HG02943 (cell line): Measurements from ENCODE around the gene ULK4.
"Not testable (repeated sequence)": the region's sequence is repeated elsewhere in the genome, so short reads cannot be mapped to it uniquely, and the experiment has no call there.

ENCODE experiments used
- ATAC-seq: cut with Tn5 transposase; IDR thresholded peaks from one replicate; pipeline ENCODE4 v1.9.1; 2021; ENCODE audit warnings: mild to moderate bottlenecking, low read depth, moderate library complexity; ENCODE audit not compliant: unreplicated experiment

ULK4 gene

DNA sequence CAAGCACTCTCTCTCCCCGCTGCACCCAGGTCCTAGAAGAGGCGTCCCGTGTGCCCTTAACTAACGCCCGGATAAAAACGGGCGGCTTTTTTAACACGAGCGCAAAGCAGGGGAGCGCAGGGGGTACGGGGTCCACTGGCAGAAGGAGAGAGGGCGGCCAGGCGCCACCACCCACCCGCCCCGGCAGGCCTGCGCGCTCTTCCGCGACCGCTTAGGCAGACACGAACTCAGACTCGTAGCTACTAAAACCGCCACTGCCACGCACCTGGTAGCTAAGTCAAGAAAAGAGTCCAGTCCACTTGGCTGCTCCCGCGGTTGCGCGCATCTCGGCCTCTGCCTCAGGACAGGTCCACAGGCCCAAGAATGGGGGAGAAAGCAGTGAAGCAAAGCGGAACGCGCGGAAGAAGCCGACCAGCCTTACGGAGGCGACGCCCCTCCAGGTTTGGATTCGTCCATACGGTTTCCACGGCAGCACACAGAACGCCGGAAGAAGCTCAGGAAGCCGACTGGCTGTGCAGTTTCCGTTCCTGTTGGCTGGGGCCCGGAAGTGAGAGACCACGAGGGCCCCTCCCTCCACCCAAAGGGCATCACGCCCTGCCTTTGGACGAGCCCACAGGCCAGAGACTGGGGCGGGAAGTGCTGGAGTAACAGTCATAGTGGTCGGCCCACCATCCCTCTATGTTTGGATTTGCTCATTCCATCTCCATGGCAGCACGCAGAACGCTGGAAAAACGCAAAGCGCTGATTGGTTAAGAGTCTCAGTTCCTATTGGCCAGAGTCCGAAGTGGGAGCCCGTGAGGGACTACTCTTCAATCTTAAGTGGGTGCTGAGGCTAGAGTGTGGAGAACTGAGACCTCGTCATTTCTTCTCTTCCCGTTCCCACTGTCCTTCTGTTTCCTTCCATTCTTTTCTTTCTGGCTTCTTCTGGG lies at the start of gene ULK4:
TSS of gene ULK4 (minus strand) at position 353 of the 929 bp plus-strand sequence. CDS start 7,344 bp downstream, outside the sequence.
- peak; percentile 95 for ATAC-seq

DNA sequence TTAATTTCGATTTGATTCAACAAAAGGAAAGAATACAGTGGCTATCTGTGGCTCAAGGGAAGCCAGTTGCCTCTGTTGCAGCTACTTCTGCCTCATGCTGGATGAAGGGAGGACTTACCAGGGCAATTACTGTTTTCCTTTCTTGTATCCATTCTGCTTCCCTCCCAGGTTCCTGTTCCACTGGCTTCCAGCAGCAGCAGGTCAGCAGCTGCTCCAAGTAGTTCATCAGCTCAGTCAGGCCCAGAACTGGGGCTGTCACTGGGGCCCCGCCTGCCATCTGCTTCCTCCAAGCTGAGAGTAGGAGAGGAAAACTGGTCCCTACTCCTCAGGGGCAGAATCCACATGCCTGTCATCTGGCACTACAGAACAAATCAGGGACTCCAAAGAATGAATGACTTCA lies 48.6 kb upstream of the ULK4 start:
- ATAC-seq: no peak

DNA sequence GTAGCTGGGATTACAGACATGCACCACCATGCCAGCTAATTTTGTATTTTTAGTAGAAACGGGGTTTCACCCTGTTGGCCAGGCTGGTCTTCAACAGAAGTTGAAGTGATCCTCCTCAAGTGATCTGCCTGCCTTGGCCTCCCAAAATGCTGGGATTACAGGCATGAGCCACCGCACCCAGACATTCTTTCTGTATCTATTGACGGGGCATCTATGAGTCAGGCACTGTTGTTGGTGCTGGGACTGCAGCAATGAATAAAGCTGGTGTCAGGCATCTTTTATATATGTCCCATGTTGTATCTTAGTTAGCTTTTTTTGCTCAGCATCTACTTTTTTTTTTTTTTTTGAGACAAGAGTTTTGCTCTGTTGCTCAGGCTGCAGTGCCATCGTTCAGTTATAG lies 47.6 kb upstream of the ULK4 start:
- no peak for ATAC-seq

DNA sequence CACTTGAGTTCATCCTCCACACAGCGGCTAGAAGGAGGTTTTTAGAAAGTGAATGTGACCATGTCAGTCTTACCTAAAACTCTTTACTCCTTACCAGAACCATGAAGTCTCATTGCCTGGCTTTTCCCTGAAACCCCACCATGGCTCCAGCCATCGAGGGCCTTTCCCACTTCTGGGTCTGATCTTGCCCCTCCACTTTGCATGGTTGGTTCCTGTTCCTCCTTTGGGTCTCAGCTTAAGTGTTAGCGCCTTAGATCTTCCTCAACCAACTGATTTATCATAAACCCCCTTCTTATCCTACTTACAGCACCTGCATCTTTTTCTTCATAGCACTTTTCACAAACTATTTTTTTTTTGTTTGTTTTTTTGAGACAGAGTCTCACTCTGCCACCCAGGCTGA lies 45.9 kb upstream of the ULK4 start:
- ATAC-seq: no peak

DNA sequence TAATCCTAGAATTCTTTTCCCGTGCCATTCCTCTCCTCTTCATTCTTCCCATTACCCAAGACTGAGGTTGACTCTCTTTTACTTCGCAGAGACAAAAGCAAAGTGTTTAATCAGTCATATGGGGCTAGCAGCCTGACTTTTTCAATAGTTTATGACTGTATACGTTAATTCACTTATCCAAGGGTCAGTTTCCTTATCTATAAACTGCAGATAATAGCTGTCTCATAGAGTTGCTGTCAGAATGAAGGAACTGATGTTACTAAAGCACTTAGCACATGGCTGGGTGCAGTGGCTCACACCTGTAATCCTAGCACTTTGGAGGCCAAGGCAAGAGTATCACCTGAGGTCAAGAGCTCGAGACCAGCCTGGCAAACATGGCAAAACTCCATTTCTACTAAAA lies 43.5 kb upstream of the ULK4 start:
- ATAC-seq: no peak

DNA sequence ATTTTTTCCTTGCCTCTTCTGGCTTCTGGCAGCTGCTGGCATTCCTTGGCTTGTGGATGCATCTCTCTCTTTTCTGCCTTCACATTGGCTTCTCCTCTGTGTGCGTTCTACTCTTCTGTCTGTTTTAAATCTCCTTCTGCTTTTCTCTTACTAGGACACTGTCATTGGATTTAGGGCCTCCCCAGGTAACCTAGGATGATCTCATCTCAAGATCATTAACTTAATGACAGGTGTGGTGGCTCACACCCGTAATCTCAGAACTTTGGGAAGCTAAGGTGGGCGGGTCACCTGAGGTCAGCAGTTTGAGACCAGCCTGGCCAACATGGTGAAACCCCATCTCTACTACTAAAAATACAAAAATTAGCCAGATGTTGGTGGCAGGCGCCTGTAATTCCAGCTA lies 40.9 kb upstream of the ULK4 start:
- no peak for ATAC-seq

DNA sequence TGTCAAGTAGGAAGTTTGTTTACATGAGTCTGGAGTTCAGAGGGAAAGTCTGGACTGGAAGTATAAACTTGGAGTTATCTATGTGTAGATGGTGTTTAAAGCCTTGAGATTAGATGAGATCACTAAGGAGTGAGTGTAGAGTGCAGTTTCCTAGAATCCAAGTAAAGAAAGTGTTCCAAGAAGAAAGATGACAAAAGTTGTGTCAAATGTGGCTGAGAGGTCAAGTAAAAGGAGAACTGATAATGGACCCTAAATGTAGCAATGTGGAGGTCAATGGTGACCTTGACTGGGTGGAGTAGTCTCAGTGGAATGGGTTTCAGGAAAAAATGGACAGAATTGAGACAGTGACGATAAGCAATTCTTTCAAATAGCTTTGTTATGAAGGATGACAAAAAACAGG lies 39.9 kb upstream of the ULK4 start:
- ATAC-seq: no peak

DNA sequence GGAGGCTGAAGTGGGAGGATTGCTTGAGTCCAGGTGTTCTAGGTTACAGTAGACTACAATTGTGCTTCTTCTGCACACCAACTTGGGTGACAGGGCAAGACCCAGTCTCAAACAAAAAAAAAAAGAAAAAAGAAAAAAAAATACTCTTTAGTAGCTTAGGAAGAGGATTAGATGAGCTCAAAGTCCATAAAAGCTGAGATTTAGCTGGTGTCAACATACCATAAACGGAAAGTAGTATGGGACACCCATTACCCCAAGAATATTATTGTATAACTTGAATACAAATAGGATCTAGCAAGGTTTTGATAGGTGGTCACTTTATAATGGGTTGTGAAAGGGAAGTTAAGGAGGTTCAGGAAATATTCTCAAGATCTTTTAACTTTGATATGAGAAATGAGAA lies 38.0 kb upstream of the ULK4 start:
- ATAC-seq: no peak

DNA sequence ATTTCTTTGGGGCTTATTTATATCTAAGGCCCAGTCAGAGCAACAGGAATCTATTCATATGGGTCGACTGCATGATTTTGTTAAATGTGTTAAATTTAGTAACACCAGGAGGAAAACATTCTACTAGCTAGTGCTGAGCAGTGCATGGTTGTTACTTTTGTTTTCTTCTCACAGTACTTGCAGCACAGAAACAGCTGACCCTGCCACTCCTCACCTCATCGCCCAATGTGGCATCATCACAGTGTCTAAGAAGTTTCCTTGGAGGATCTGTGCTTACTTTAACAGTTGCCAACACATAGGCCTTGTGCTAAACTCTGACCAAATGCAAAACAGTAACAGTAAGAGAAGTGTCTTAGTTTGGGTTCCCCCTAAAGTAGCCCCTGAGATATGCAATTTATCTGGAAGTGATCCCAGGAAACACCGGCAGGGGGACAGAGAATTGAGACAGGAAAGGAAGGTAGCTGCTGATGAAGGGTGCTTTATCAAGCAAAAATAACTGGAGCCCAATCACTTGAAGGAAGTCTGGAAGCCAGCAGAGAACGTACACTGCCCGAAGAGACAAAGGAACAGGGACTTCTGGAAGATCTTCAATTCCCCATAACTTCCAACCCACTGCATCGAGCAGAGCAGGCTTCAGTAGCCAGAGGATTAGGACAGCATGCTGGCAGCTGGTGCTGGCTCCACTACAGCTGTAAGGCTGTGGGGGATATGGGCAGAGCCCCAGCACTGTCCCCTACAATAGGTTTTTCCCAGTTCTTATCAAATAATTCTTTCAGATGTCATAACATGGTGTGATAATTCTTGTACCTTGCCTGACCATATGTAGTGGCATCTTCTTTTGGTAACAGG lies 36.0 kb upstream of the ULK4 start:
- no peak for ATAC-seq

DNA sequence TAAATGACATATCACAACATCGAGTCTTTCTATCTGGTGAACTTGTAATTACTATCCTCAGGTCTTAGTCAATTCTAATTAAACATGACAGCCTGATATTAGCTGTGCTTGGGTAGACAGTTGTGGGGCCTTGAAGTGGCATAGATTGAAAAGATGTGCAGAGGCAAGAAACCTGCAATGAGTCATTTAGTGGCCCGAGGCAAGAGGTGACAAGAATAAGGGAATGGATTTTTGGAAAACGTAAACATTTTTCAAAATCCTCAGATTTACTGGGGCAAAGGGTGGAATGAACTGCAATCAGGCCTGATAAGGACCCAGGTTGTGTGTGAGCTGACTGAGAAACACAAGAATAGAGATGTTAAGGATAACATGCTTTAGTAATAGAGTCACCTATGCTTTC lies 29.5 kb upstream of the ULK4 start:
- ATAC-seq: no peak

DNA sequence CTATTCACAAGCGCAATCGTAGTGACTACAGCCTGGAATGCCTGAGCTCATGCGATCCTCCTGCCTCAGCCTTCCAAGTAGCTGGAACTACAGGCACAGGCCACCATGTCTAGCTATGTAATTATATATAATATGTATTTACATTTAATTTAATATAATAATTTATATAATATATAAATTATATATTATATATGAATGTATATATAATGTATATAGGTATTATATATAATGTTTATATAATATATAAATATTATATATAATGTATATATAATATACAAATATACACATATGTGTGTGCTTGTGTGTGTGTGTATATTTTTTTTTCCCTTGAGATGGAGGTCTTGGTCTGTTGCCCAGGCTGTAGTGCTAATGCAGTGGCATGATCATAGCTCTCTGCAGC lies 27.6 kb upstream of the ULK4 start:
- ATAC-seq: no peak

DNA sequence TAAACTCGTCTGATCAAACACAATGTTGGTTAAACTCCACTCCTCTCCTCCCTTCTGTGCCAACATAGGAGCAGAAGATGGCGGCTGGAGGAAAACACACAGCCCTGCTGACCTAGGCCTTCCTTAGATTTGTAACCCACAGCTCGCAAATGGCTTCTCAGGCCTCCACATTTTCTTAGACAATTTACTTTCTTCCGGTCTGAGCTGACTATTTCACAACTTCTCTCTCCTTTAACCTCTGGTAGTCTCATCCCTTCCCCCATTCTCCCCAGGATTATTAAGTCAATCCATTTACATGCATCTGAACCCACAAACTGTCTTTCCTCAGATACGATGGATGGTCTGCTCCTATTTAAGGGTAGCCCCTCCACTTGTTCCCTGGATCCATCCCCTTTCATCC lies 25.7 kb upstream of the ULK4 start:
- no peak for ATAC-seq

DNA sequence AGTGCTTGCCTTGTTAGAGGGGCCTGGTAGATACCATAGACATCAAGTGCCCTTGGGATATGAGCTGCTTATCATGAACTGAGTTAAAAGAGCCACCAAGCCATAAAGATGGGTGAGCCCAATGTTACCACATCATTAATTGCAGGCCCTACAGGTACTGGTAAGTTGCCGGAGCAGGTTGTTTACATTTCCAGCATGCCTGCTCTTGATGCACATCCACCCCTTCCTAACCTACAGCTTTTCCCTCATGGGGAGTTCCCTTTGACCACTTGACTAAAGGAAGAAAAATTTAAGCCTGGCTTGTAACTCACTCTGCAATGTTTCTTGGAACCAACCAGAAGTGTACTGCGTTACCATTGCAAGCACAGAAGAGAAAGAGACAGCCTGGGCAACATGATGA lies 24.7 kb upstream of the ULK4 start:
- no peak for ATAC-seq

DNA sequence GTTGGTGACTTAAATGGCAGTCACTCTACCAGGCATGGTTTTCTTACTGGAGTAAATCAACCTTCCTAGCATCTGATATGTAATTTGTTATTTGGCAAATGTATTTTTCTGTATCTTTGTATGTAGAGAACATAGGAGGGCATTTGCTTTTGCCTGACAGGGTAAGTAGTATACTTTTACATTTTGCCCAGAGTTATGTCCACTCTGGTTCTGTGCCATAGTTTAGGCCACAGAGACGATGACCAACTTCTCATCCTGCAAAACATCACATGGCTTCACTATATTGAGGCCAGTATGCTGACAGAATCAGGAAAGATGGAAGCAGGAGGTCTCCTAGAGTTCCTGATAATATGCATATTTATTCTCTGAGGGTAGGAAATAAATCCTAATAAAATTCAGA lies 23.1 kb upstream of the ULK4 start:
- no peak for ATAC-seq

DNA sequence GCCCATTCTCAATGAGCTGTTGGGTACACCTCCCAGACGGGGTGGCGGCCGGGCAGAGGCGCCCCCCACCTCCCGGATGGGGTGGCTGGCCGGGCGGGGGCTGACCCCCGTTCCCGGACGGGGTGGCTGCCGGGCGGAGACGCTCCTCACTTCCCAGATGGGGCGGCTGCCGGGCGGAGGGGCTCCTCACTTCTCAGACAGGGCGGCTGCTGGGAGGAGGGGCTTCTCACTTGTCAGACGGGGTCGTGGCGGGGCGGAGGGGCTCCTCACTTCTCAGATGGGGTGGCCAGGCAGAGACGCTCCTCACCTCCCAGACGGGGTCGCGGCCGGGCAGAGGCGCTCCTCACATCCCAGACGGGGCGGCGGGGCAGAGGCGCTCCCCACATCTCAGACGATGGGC lies 21.2 kb upstream of the ULK4 start:
- not testable (repeated sequence) for ATAC-seq

DNA sequence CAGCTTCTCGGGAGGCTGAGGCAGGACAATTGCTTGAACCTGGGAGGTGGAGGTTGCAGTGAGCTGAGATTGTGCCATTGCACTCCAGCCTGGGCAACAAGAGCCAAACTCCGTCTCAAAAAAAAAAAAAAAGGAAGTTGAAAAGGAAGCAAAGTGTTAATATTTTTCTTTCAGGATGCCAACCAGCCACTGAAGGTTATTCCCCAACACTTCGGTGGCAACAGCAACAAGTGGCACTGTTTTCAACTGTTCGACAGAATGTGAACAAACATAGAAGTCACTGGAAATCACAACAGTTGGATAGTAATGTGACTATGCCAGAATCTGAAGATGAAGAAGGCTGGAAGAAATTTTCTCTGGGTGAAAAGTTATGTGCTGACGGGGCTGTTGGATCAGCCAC lies 15.5 kb upstream of the ULK4 start:
- ATAC-seq: not testable (repeated sequence)

DNA sequence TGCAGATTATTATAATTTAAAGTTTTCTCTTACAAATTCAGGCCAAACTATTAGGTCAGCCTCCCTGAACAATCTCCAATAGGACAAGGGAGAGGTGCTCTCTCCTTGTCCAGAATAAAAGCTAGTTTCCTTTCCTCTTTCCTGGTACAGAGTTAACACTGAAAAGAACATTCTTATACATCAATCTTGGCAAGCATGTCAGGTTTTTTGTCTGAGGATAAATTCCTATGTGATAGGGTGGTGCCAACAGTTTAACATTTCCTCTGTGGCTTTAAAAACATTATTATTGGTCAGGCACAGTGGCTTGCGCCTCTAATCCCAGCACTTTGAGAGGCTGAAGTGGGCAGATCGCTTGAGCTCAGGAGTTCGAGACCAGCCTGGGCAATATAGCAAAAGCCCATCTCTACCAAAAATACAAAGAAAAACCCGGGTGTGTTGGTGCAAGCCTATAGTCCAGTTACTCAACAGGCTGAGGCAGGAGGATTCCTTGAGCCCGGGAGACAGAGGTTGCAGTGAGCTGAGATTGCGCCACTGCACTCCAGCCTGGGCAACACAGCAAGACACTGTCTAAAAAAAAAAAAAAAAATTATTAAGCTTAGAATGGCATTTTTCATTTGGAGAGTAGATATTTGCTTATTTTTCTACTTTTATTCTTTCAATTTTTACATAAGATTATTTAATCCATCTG lies 13.7 kb upstream of the ULK4 start:
- no peak for ATAC-seq

DNA sequence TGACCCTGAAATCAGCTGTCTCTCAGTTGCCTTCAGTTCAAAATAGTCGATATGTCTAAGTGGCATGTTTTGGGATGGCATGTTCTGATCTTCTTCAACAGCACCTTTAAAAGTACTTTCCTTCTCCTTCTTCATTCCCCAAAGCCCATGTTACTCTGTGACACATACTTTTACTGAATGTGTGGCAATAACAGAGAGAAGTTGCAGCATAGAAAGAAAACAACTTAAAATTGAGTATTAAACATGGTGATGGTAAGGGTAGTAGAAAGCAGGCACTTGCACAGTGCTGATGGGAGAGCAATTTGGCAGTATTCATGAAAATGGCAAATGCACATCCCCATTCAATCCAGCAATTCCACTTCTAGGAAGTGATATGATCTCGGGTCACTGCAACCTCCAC lies 12.3 kb upstream of the ULK4 start:
- ATAC-seq: no peak

DNA sequence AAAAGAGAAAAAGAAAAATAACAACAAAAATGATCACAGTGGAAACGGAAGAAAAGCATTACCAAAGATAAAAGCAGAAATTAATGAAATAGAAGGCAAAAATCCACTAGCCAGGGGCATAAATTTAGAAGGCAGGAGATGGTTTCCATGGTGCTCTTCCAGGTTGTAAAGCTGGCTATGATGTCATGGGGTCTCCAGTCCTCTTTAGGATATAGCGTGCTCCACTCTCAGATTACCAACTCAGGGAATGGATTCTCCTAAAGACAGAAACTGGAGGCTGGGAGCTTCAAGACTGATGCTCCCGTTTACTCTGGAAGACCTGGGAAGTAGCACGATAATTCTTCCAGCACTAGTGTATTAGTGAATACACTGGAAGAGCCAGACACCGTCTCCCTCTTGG lies 10.9 kb upstream of the ULK4 start:
- ATAC-seq: no peak

DNA sequence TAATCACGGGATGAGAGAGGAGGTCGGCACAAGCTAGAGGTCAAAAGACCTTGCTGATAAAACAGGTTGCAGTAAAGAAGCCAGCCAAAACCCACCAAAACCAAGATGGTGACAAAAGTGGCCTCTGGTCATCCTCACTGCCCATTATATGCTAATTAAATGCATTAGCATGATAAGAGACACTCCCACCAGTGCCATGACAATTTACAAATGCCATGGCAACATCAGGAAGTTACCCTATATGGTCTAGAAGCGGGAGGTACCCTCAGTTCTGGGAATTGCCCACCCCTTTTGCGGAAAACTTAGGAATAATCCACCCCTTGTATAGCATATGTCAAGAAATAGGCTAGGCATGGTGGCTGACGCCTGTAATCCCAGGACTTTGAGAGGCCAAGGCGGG lies 4.3 kb upstream of the ULK4 start:
- no peak for ATAC-seq

DNA sequence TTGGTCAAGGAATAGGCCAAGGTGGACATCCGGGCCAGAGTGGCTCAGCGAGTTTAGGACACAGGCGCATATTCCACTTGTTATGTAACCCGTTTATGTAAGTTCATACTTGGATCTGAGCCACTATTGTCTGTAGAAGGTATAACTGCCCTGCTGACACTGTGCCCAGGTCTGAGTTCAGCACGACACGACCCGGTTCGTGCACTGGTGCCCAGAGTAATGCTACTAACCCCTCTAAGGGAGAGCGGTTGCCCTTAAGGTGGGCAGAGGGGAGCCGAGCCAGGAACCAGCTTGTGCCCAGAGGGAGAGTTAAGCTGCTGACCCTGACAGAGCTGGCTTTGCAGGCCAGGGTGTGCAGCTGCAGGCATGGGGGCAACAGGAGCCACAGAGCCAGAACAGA lies 1.9 kb upstream of the ULK4 start:
- ATAC-seq: no peak
